Fibroblast of peridontal ligament (primary cell): Measurements from ENCODE around the gene FXYD3.
"Not testable (repeated sequence)": the region's sequence is repeated elsewhere in the genome, so short reads cannot be mapped to it uniquely, and the experiment has no call there.

Source experiments
- DNase-seq: peaks from one replicate; pipeline ENCODE4 v3.0.0-alpha.2; 2010; ENCODE audit errors: extremely low read depth

The FXYD3 gene

DNA sequence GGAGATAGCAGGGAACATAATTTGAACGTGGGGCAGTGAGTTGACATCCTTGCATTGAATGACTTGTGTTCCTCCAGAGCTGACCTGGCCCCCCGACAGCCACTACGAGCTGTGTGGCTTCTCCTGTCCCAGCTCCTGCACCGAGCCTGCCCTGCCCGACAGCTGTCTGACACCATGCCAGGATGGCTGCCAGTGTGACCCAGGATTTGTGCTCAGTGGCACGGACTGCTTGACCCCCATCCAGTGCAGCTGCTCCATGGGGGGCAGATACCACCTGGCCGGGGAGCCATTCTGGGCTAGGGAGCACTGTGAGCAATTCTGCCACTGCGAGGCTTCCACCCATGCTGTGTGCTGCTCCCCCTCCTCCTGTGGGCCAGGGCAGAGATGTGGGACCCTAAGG is 29.2 kb upstream of the FXYD3 start:
- DNase-seq = no peak

DNA sequence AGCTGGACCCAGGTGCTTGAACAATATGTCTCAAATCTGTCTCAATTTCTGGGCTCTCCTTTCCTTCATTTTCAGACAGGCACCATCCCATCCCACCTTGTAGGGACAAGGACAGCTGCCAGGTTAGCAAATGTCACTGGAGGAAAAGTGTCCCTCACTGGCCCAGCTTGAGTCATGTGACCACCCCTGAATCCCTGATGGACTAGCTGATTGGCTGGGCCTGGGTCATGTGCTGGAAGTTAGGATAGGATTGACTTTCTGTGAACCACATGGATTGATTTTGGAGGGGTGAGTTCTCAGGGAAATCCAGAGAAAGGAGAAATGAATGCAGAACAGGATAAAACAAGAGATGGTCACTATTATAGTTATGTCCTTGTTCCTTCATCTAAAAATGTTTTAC is 28.2 kb upstream of the FXYD3 start:
- DNase-seq = no peak

DNA sequence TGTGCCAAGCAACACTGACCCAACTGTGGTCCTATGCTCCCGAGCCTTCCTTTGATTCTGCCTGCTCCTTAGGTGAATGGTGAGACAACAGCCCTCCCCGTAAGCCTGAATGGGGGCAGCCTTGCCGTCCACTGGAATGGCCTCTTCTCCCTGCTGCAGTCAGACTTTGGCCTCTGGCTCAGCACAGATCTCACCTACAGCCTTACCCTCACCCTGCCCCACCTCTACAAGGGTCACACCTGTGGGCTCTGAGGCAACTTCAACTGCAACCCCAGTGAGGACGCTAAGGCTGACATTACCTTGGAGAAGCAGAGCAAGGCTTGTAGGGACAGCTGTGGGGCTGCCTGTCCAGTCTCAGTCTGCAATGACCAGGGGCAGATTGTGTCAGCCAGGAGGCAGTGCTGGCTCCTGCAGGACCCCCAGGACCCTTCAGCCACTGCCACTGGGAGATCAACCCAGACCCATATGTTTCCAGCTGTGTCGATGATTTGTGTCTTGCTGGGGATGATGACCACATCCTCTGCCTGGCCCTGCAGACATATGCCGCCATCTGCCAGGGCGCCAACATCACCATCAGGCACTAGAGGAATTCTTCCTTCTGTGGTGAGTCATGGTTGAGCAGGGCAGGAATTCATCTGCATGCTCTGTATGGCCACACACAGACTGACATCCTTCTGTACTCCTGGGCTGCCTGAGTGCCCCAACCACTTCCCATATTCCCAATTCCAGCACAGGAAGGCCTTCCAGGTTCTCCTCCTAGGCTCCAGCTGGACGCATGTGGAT is 27.3 kb upstream of the FXYD3 start:
- DNase-seq = peak; percentile 78

DNA sequence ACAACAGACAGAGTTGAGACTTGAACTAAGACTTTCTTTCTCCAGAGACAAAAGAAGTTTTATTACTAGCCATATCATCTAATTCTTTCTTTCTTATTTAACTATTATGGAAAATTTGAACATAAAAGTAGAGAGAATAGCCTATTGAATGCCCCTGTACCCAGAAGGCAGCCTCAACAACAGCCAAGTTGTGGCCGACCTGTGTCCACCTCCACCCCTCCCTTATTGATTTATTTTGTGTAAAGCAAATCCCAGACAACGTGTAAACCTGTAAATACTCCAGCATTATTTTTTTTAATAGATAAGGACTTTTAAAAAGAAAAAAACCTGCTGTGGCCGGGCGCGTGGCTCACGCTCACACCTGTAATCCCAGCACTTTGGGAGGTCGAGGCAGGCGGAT is 26.1 kb upstream of the FXYD3 start:
- DNase-seq = no peak

DNA sequence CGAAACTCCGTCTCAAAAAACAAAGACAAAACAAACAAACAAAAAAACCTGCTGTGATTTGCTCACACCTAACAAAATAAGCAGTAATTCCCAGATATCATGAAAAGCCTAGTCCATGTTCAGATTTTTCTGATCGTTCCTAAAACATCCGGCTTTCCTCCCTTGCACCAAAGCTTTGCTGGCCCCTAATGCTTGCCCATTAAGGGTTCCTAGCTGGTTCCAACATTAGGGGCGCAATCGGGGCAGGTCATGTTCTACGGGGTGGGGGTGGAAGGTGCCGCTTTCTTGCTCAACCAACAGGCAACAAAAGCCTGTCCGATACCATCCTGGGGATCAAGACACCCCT is 25.5 kb upstream of the FXYD3 start:
- no peak for DNase-seq

DNA sequence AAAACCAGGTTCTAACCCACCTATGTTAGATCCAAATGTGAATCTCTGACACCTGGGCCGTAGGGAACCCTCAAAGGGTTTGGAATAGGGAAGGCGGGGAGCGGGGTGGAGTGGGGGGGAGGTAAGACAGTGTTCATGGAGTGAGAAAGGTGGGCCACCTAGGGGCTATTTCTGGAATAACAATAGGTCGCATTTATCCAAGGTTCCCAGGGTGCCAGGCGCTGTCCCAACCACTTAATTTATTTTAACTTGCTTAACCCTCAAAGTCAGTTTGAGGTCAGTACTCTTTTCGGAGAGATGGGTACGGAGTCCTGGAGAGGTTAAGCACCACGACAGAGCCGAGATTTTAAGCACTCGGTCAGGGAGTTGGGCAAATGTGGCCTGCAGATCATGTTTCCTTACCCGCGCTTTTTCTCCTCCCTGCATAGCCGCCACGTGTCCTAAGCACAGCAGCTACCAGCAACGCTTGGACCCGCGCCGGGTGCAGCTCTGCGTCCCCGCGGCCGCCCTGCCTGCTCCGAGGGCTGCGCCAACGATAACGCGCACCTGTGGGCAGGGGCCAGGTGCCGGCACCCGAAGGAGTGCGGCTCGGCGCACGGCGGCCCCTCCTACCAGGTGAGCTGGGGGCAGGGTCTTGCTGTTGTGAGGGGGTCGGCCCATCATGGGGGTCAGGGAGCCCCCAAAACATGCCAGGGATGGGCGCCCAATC is 25.0 kb upstream of the FXYD3 start:
- DNase-seq = peak; percentile 65

DNA sequence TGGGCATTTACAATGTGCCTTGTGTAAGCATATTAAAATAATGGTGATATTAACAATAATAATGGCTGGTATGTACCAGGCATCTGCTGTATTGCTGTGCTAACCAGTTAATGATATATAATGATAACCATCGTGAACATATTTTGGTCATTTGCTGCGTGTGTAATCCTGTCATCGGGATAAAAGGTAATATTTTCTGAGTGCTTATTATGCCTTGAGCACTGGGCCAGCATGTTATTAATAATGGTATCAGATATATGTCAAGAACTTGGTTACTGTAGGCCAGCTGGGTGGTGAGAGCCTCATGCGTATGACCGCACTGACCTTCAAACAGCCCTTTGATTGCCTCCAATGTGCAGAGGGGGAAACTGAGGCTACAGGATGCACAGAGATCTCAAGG is 22.2 kb upstream of the FXYD3 start:
- no peak for DNase-seq

DNA sequence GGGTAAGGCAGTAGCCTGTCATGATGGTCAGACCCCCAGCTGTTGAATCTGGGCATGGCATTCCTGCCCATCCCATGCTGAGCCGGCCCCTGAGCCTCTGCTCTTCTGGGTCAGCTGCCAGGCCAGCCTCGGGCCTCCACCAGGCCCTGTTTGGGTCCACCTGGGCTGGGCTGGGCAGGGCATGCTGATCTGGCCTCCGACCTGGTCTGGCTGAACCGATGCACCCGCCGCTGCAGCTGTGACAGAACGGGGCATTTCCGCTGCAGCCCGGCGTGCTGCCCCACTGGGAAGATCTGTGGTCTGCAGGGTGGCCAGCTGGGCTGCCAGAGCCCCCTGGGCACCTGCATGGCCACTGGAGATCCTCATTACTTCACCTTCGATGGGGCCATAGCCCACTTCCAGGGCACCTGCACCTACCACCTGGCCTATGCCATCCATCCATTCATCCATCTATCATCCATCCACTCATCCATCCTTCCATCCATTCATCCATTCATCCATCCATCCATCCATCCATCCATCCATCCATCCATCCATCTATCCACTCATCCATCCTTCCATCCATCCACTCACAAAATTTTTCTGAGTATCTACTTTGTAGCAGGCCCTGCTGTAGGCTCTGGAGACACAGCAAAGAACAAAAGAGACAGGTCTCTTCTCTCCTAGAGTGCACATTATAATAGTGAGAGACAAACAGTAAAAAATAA is 21.5 kb upstream of the FXYD3 start:
- no peak for DNase-seq

DNA sequence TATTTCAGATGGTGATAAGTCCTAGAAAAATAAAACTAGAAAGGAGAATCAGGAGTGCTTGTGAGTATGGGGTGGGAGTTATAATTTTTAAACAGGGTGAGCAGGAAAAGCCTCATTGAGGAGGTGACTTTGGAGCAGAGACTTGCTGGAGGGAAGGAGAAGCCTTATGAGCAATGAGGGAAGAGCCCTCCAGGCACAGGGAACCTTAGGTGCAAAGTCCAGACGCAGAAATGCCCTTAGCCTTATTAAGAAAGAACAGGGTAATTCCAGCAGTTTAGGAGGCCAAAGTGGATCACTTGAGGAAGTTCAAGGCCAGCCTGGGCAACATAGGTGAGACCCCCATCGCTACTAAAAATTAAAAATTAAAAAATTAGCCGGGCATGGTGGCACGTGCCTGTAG is 21.0 kb upstream of the FXYD3 start:
- no peak for DNase-seq

DNA sequence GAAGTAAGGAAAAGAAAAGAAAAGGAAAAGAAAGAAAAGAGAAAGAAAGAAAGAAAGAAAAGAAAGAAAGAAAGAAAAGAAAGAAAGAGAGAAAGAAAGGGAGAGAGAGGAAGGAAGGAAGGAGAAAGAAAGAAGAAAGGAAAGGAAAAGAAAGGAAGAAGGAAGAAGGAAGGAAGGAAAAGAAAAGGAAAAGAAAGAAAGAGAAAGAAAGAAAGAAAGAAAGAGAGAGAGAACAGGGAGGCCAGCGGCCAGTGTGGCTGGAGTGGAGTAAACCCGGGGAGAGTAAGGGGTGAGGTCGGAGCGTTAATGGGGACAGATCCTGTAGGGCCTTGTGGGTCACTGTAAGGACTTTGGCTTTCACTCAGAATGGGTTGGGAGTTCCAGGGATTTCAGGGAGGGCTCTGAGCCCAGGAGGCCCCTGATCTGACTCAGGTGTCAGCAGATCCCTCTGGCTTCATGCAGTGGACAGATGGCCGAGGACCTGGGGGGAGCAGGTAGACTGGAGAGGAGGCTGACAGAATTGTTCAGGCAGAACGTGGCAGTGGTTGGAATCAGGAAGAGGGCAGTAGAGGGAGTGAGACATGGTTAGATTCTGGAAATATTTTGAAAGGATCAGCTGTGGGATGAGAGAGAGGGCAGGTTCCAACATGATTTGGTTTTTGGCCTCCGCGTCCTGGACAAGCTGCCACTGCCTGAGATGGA is 19.8 kb upstream of the FXYD3 start:
- DNase-seq = no peak

DNA sequence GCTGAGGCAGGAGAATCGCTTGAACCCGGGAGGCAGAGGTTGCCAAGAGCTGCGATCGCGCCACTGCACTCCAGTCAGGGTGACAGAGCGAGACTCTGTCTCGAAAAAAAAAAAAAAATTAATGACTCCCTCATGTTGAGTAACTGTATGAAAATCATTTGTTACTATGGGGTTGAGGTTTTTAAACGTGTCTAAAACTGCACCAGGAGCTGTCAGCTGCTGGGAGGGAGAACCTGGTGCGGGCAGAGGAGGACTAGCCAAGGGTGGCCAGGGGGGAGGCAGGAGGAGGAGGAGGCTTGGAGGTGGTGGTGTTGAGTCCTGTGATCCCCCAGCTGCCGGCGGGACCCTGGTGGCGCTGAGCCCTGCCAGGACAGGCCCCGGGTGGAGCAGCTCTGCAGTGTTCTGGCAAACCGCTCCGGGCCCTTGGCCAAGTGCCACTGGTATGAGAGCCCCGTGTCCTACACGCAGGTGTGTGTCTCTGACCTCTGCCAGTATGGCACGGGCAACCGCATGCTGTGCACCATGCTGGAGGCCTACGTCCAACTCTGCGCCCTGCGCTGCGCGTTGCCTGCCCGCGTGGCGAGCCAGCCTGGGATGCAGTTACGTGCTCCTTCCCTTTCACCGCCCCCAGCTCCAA is 17.1 kb upstream of the FXYD3 start:
- no peak for DNase-seq

DNA sequence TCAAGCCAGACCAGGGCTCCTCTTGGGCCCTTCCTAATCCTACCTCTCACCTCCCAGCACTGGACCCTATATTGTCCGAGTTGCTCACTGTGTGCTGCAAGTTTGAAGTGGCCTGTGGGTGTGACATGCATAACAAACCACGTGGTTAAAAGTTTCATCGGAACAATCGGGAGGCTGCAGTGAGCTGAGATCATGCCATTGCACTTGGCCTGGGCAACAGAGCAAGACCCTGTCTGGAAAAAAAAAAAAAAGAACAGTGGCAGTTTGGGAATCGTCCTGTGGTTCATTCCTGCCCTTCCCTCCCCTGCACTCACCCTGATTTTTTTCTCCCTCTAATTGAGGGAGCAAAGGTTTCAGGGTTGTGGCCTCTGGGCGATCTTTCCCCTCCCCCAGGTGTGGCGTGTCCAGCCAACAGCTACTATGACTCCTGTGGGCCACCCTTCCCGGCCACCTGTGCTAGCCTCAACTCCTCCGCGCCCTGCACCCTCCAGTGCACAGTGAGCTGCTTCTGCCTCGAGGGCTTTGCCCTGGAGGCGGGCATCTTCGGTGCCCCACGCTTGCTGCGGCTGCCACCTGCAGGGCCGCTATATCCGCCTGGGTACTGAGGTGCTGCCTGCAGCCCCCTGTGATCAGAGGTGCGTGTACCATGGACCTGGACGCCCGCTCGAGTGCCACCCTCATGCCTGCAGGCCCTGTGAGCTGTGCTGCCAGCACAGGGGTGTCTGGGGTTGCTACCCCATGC is 16.3 kb upstream of the FXYD3 start:
- DNase-seq = no peak

DNA sequence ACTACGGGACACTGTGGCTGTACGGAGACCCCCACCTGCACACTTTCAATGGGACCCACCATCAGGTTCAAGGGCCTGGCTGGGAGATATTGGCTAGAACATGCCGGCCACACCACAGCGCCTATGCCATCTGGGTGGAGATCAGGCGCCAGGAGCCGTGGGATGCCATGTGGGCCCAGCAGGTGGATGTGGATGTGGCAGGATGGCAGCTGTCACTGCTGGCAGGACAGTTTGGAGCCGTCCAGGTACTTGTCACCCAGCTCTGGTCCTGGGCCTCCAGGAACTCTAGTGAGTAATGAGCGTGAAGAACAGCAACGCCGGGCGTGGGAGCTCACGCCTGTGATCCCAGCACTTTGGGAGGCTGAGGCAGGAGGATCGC is 15.7 kb upstream of the FXYD3 start:
- DNase-seq = no peak

DNA sequence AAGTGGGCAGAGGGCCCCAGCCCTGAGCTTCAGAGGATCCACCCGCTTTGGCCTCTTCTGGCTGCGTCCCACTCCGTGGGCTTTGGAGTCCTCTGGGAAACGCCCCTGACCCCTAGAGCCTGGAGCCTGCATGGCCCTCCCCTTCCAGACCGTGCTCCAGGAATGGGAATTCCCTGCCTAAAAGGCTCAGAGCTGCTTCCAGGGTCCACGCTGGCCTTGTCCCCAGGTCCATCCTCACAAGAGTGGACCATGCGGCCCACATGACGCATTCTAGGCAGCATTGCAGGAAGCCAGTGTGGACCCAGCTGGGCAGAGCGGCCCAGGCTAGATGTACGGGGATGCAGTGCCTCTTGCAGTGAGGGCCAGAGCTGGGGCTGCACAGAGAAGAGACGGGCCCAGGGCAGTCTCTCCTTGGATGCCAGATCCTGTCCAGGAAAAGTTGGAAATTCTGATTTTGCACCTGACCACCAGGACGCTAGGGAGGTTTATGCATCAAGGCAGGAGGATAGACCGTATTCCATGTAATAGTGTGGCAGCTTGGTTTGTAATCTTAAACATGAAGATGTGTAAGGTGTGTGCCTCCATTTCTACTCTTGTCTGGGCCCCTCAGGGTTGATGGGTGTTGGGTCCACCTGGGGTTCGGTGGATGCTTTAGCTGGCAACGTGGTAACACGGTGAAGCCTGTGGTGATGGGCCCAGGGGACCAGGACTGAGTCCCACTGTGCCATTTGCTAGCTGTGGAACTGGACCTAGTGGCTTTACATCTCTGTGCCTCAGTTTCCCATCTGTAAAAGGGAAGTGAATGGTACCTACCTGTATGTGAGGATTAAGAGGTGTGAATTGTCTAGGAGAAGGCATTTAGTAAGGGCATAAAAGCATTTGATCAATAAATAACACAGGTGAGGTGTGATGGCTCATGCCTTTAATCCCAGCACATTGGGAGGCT is 14.8 kb upstream of the FXYD3 start:
- no peak for DNase-seq

DNA sequence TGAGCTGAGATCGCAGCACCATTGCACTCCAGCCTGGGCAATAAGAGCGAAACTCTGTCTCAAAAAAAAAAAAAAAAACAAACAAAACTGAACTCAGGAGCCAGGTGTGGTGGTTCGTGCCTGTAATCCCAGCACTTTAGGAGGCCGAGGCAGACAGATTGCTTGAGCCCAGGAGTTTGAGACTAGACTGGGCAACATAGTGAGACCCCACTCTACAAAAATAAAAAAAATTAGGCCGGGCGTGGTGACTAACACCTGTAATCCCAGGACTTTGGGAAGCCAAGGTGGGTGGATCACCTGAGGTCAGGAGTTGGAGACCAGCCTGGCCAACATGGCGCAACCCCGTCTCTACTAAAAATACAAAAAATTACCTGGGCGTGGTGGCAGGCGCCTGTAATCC is 13.7 kb upstream of the FXYD3 start:
- not testable (repeated sequence) for DNase-seq

DNA sequence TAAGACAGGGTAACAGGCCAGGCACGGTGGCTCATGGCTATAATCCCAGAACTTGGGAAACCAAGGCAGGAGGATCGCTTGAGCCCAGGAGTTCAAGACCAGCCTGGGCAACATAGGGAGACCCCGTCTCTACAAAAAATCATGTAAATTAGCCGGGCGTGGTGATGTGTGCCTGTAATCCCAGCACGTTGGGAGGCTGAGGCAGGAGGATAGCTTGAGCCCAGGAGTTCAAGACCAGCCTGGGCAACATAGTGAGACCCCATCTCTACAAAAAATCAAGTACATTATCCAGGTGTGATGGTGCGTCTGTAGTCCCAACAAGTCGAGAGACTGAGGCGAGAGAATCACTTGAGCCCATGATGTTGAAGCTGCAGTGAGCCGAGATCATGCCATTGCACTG is 12.0 kb upstream of the FXYD3 start:
- not testable (repeated sequence) for DNase-seq

DNA sequence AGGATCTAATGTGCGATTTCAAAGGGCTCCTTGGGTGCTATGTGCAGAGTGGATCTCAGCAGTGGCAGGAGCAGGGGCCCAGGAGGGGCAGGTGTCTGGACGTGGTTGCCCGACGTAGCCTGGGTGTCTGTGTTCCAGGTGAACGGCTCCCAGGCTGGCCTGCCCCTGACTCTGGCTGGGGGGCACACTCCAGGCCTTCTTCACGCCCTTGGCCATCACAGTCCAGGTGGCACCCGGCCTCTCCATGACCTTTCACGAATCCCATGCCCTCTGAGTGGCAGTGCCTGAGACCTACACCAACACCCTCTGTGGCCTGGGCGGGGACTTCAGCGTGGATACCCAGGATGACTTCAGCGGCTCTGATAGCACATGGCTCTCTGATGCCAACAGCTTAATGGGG is 11.3 kb upstream of the FXYD3 start:
- DNase-seq = no peak

DNA sequence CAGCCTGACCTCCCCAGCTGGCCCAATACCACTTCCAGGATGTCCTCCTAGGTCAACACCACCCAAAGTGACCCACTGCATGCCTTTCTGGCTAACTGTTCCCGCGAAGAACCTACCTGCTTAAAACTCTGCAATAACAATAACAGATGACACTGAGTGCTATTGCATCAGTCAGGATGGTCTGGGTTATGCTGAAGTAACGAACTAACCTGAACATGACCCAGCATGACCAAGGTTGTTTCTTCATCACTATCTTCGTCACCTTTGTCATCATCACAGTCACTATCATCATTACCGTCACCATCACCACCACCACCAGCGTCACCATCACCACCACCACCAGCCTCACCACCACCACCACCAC is 10.6 kb upstream of the FXYD3 start:
- no peak for DNase-seq

DNA sequence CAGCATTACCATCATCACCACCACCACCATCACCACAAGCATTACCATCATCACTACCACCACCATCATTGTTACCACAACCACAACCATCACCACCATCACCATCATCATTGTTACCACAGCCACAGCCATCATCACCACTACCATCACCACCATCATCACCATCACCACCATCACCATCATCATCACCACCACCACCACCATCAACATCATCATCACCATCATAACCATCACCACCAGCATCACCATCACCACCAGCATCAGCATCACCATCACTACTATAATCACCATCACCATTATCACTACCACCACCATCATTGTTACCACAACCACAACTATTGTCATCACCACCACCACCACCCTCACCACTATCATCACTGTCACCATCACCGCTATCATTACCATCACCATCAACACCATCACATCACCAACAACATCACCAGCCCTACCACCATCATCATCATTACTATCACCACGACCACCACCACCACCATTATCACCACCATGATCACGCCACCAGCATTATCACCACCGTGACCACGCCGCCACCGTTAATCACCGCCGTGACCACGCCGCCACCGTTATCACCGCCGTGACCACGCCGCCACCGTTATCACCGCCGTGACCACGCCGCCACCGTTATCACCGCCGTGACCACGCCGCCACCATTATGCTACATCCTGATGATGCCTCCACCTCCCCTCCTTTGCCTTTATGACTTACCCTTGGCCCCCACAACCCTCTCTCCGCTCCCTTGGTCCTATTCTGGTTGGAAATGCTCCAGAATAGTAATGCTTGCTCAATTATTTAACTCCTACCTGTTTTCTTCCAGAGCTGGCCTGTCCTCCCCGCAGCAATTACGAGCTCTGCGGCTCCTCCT is 10.0 kb upstream of the FXYD3 start:
- no peak for DNase-seq
